Karpas-422 (cell line): Measurements from ENCODE around the gene GRK5. TPM values are rescaled to one million over a fixed set of nuclear protein-coding genes. Genes with fewer than 3 reads are reported as not detected.

Experiments used
- DNase-seq: peaks from one replicate; pipeline ENCODE4 v3.0.0-alpha.2; 2015
- H2AFZ ChIP-seq: fragments of 200-600 bp; sonication (generic); 2 replicates; pipeline ENCODE4 v1.6.1; 2014; ENCODE audit warnings: antibody characterized with exemption, low read length, mixed read lengths
- H3K27ac ChIP-seq: fragments of 200-600 bp; sonication (generic); 2 replicates; pipeline ENCODE4 v1.5.1; 2014; ENCODE audit warnings: mild to moderate bottlenecking, low read length, moderate library complexity
- H3K27me3 ChIP-seq: fragments of 200-600 bp; sonication (generic); 2 replicates; pipeline ENCODE4 v1.6.1; 2014; ENCODE audit warnings: low read length, mixed read lengths
- H3K36me3 ChIP-seq: fragments of 200-600 bp; sonication (generic); 2 replicates; pipeline ENCODE4 v1.6.1; 2014; ENCODE audit warnings: low read length, mixed read lengths; ENCODE audit not compliant: insufficient read depth
- H3K4me1 ChIP-seq: fragments of 200-600 bp; sonication (generic); 2 replicates; pipeline ENCODE4 v1.6.1; 2014; ENCODE audit warnings: mild to moderate bottlenecking, low read length, mixed read lengths
- H3K4me2 ChIP-seq: fragments of 200-600 bp; sonication (generic); 2 replicates; pipeline ENCODE4 v1.6.1; 2014; ENCODE audit warnings: low read length, low read depth, mild to moderate bottlenecking; ENCODE audit not compliant: poor library complexity, severe bottlenecking
- H3K4me3 ChIP-seq: fragments of 200-600 bp; sonication (generic); 2 replicates; pipeline ENCODE4 v1.5.1; 2014; ENCODE audit warnings: mild to moderate bottlenecking, antibody characterized with exemption, low read length, mixed read lengths
- H3K79me2 ChIP-seq: fragments of 200-600 bp; sonication (generic); 2 replicates; pipeline ENCODE4 v1.6.1; 2014; ENCODE audit warnings: mild to moderate bottlenecking, low read length, mixed read lengths
- H3K9ac ChIP-seq: fragments of 200-600 bp; sonication (generic); 2 replicates; pipeline ENCODE4 v1.6.0; 2014; ENCODE audit warnings: low read length
- H3K9me2 ChIP-seq: fragments of 200-600 bp; sonication (generic), shearing (Covaris generic); replicated peaks from 2 replicates; pipeline ENCODE4 v1.6.0; 2014; ENCODE audit warnings: mild to moderate bottlenecking, low read length, moderate library complexity; ENCODE audit not compliant: insufficient read depth
- H3K9me3 ChIP-seq: fragments of 300-700, 200-600 bp; sonication (generic); 2 replicates; pipeline ENCODE4 v1.6.1; 2014; ENCODE audit warnings: low read length, mixed read lengths
- H4K20me1 ChIP-seq: fragments of 200-600 bp; sonication (generic); 2 replicates; pipeline ENCODE4 v1.6.1; 2014; ENCODE audit warnings: mild to moderate bottlenecking, antibody characterized with exemption, low read length, low read depth; ENCODE audit not compliant: insufficient read depth
- total RNA-seq: library from RNA; depleted of rRNA; stranded (reverse); fragments of >200 nt; shearing (Covaris generic); gene quantifications from 2 replicates; pipeline ENCODE4 v1.2.3, GENCODE V29; 2014; ENCODE audit warnings: low replicate concordance

The GRK5 gene
- total RNA-seq, 1 experiment from 2014 or later = 4.5 TPM

GRCh38 chr10:119304541-119304940 lies 97.2 kb downstream of the GRK5 start:
- H3K4me2 ChIP-seq = peak overlapping the region; percentile 74
- peaks cover 74% of the 10 kb centered on the region for H3K4me1 ChIP-seq
- H3K27ac ChIP-seq = peak overlapping the region; percentile 93
- no peak overlapping the region for H2AFZ ChIP-seq
- DNase-seq = peak; percentile 57
- H3K9me2 ChIP-seq = no peaks in the 10 kb centered on the region
- H3K4me3 ChIP-seq = no peak overlapping the region
- H3K79me2 ChIP-seq = no peaks in the 10 kb centered on the region
- peaks cover 4% of the 10 kb centered on the region; the same call in 1 of the 2 replicates for H4K20me1 ChIP-seq
- H3K9ac ChIP-seq = peak overlapping the region; percentile 26; the same call in 1 of the 2 replicates
- no peaks in the 10 kb centered on the region for H3K9me3 ChIP-seq
- H3K36me3 ChIP-seq = no peaks in the 10 kb centered on the region
- no peaks in the 10 kb centered on the region for H3K27me3 ChIP-seq

- Histone ChIP-seq H3K4me2 (peak overlapping the region; percentile 74), H2AFZ (no peak overlapping the region), H3K9ac (peak overlapping the region; percentile 71), H3K79me2 (no peaks in the 10 kb centered on the region), H4K20me1 (peaks cover 7% of the 10 kb centered on the region; the same call in 1 of the 2 replicates), H3K27me3 (no peaks in the 10 kb centered on the region), H3K36me3 (no peaks in the 10 kb centered on the region), H3K4me1 (peaks cover 65% of the 10 kb centered on the region), H3K9me2 (no peaks in the 10 kb centered on the region), H3K9me3 (no peaks in the 10 kb centered on the region), H3K4me3 (peak overlapping the region; percentile 60), H3K27ac (peak overlapping the region; percentile 93)
- peak; percentile 92 for DNase-seq
Observed at GRCh38 chr10:119305860-119306513, 98.6 kb downstream of the GRK5 start.

GRCh38 chr10:119306514-119306951 lies 99.2 kb downstream of the GRK5 start:
- Histone ChIP-seq H2AFZ (no peak overlapping the region), H3K27ac (peak overlapping the region; percentile 93), H3K9ac (peak overlapping the region; percentile 71), H4K20me1 (peaks cover 7% of the 10 kb centered on the region; the same call in 1 of the 2 replicates), H3K27me3 (no peaks in the 10 kb centered on the region), H3K9me3 (no peaks in the 10 kb centered on the region), H3K36me3 (no peaks in the 10 kb centered on the region), H3K79me2 (no peaks in the 10 kb centered on the region), H3K4me1 (peaks cover 60% of the 10 kb centered on the region), H3K4me3 (peak overlapping the region; percentile 60), H3K4me2 (peak overlapping the region; percentile 74), H3K9me2 (no peaks in the 10 kb centered on the region)
- DNase-seq = peak; percentile 92

GRCh38 chr10:119306986-119307392 lies 99.6 kb downstream of the GRK5 start:
- Histone ChIP-seq H2AFZ (no peak overlapping the region), H3K4me3 (peak overlapping the region; percentile 60), H4K20me1 (peaks cover 7% of the 10 kb centered on the region; the same call in 1 of the 2 replicates), H3K27ac (peak overlapping the region; percentile 93), H3K4me1 (peaks cover 57% of the 10 kb centered on the region), H3K9me2 (no peaks in the 10 kb centered on the region), H3K79me2 (no peaks in the 10 kb centered on the region), H3K9ac (peak overlapping the region; percentile 28; the same call in 1 of the 2 replicates), H3K27me3 (no peaks in the 10 kb centered on the region), H3K9me3 (no peaks in the 10 kb centered on the region), H3K36me3 (no peaks in the 10 kb centered on the region), H3K4me2 (peak overlapping the region; percentile 74)
- no peak for DNase-seq

- Histone ChIP-seq H3K4me3 (no peak overlapping the region), H3K36me3 (no peaks in the 10 kb centered on the region), H3K9me3 (no peaks in the 10 kb centered on the region), H3K4me2 (no peak overlapping the region), H2AFZ (no peak overlapping the region), H3K79me2 (no peaks in the 10 kb centered on the region), H3K4me1 (peaks cover 61% of the 10 kb centered on the region), H3K9me2 (no peaks in the 10 kb centered on the region), H3K27me3 (no peaks in the 10 kb centered on the region), H4K20me1 (peaks cover 8% of the 10 kb centered on the region; the same call in 1 of the 2 replicates), H3K9ac (no peak overlapping the region), H3K27ac (no peak overlapping the region)
- no peak for DNase-seq
Observed at GRCh38 chr10:119308089-119308488, 100.7 kb downstream of the GRK5 start.

GRCh38 chr10:119308551-119309422 lies 101.4 kb downstream of the GRK5 start:
- no peak overlapping the region for H3K4me2 ChIP-seq

GRCh38 chr10:119309423-119309770 lies 102.0 kb downstream of the GRK5 start:
- Histone ChIP-seq H4K20me1 (peaks cover 21% of the 10 kb centered on the region; the same call in 1 of the 2 replicates), H3K36me3 (no peaks in the 10 kb centered on the region), H3K9ac (no peak overlapping the region), H3K27me3 (no peaks in the 10 kb centered on the region), H3K79me2 (no peaks in the 10 kb centered on the region), H3K4me3 (no peak overlapping the region), H3K4me2 (no peak overlapping the region), H3K9me2 (no peaks in the 10 kb centered on the region), H3K27ac (no peak overlapping the region), H3K4me1 (peaks cover 59% of the 10 kb centered on the region), H2AFZ (no peak overlapping the region), H3K9me3 (no peaks in the 10 kb centered on the region)
- DNase-seq = no peak

More at GRCh38 chr10:119308551-119309422, 101.4 kb downstream of the GRK5 start:
- Histone ChIP-seq H3K4me3 (no peak overlapping the region), H3K27me3 (no peaks in the 10 kb centered on the region), H3K9me2 (no peaks in the 10 kb centered on the region), H2AFZ (no peak overlapping the region), H3K4me1 (peaks cover 66% of the 10 kb centered on the region), H3K27ac (no peak overlapping the region), H3K36me3 (no peaks in the 10 kb centered on the region), H3K79me2 (no peaks in the 10 kb centered on the region), H3K9ac (no peak overlapping the region), H3K9me3 (no peaks in the 10 kb centered on the region), H4K20me1 (peaks cover 15% of the 10 kb centered on the region; the same call in 1 of the 2 replicates)
- no peak for DNase-seq

- DNase-seq = no peak
- Histone ChIP-seq H3K27ac (no peak overlapping the region), H3K9ac (no peak overlapping the region), H3K4me3 (no peak overlapping the region), H3K36me3 (no peaks in the 10 kb centered on the region), H3K27me3 (no peaks in the 10 kb centered on the region), H3K79me2 (no peaks in the 10 kb centered on the region), H2AFZ (no peak overlapping the region), H3K4me2 (no peak overlapping the region), H3K9me3 (no peaks in the 10 kb centered on the region), H3K9me2 (no peaks in the 10 kb centered on the region), H4K20me1 (peaks cover 34% of the 10 kb centered on the region; the same call in 1 of the 2 replicates), H3K4me1 (peaks cover 45% of the 10 kb centered on the region)
Observed at GRCh38 chr10:119310806-119311205, 103.4 kb downstream of the GRK5 start.
